GM19372 (cell line): ENCODE data around the gene RNU6-7.

Experiments used
- ATAC-seq: cut with Tn5 transposase; IDR thresholded peaks from one replicate; pipeline ENCODE4 v1.9.1; 2021; ENCODE audit warnings: mild to moderate bottlenecking, low read depth, moderate library complexity; ENCODE audit not compliant: unreplicated experiment

RNU6-7 gene

DNA sequence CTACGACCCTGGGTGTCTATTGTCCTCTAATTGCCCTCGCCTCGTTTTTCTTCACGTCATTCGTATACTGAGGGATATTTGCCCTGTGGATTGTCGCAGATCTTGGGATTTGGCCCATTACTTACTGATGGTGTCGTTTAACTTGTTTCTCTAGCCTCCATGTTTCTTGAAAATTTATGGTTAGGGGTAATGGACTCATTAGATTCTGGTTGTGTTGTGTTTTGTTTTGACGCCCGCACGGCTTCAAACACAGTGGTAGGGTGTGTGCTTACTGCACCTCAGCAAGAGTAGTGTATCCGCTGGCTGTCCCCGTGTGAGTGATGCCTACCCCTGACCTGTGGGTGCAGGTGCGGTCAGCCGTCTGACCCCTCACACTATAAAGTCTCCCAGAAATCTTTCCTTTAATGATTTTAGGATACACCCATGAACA, 2.1 kb downstream of the RNU6-7 start:
- no peak for ATAC-seq

DNA sequence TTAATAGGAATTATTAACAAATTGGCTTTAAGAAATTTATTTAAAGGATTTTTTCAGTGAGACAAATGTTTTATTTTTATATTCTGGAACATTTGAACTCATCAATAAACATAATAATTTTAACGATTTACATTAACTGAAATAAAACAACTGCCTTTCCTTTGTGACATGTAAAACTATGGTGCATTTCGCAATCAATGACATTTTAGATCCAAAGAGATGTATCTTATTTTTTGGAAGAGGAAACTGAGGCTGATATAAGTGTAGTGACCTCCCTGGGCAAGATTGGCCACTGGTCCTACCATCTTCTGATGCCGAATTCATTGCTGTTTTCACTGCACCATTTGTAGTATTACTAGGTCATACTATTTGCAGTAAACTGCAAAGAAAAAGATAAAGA, 3.7 kb downstream of the RNU6-7 start:
- no peak for ATAC-seq

DNA sequence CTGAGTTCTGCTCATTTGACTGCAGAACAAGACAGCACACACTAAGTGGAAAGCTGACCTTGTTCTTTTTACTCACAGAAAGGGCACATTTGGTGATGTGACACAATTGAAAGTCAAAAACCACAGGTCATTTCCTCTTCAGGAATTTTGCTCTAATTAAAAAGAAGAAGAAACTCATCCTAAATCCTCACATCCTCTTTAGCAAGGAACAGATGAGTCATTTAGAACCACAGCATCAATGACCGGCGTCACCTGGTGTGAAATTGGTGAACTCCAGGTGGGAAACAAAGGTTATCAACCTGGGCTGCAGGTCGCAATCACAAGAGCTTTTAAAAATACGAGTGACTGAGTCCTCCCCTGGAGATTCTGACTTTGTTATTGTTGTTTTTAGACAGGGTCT, 4.1 kb downstream of the RNU6-7 start:
- no peak for ATAC-seq

DNA sequence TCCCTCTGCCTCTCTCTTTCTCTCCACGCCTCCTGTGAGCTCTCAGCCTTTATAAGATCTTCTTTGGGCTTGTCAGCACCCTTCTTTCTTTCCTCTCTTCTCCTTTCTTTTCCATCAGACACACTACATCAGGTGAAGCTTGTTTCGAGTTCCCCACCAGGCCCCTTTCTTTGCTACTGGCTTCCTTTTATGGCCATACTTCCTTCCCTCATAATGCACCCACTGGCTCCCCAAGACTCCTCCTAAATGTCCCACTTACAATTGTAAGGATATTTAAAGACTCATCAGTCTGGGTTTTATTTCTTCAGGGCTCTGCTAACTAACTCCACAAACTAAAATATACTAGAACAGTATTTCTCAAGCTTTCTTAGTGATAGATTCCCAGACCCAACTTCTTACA, 4.7 kb downstream of the RNU6-7 start:
- no peak for ATAC-seq

DNA sequence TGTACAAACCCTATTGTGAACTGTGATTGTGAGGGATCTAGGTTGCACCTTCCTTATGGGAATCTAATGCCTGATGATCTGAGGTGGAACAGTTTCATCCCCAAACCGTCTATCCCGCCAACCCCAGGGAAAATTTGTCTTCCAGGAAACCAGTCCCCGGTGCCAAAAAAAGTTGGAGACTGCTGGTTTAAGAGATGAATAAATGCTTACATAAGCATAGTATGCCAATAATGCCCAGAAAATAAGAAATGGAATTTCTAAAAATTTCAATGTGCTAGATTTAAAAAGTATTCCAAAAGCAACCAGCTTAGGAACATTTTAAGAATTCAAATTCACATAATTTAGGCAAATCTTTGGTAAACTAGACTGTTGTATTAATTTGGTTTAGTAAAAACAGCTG, 6.6 kb downstream of the RNU6-7 start:
- no peak for ATAC-seq

DNA sequence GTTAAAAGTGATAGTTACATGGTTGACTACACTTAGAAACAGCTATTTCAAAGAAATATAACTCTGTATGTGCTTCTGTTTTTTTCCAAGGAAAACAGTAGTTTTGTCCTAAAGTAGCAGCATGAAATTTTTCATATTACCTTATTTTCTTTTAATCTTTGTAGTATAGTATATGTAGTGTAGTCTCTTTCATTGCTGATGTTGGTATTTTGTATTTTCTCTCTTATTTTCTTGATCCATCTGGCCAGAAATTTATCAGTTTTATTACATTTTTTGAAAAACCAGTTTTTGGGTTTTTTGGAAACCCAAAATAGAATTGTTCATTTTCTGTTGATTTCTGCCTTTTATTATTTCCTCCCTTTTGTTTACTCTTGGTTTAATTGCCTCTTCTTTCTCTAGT, 7.6 kb downstream of the RNU6-7 start:
- no peak for ATAC-seq

DNA sequence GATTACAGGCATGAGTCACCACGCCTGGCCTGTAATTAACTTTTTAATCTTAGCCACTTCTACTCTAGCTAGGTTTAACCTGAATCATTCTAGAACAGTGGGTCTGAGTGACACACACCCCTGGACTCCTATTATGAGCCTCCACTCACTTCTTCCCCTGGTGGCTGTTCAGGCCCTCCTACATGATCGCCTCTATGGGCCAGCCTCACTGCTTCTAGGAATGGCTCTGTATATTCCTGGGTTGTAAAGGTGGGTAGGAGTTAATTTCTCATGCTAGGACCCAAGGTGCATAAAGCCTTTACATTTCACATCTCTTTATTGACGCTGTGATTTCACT, 9.2 kb downstream of the RNU6-7 start:
- ATAC-seq, result no peak

DNA sequence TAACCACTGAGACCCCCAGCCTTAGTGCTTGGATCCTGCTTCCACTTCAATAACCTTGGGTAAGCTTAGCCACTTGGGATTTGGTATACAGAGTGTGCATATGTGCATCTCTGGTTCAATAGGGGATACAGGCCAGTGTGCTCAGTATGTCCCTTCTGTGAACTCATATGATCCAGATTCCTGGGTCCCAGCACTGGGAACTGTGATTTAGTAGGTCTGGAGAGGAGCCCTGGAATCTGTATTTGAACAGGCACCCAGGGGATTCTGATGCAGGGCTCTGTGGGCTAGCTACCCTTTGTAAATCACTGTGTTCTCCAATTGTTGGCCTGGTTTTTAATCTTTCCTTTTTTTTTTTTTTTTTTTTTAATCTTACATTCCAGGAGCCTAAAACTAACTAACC, 11.0 kb downstream of the RNU6-7 start:
- no peak for ATAC-seq

DNA sequence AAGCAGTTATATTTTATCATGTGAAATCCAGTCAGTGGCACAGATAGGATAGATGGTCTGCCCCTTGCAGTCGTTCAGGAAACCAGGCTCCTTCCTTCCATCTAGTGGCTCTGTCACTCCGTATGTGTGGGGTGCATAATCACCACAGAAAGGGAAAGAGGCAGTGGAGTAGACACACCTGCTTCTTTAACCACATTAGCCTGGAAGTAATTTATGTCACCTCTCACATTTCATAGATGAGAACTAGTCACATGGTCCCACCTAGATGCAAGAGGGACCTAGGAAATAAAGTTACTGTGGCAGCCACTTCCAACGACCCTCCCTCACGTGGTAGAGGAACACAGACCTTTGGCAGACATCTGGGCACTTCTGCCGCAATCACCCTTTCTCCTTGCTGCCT, 15.5 kb downstream of the RNU6-7 start:
- no peak for ATAC-seq

DNA sequence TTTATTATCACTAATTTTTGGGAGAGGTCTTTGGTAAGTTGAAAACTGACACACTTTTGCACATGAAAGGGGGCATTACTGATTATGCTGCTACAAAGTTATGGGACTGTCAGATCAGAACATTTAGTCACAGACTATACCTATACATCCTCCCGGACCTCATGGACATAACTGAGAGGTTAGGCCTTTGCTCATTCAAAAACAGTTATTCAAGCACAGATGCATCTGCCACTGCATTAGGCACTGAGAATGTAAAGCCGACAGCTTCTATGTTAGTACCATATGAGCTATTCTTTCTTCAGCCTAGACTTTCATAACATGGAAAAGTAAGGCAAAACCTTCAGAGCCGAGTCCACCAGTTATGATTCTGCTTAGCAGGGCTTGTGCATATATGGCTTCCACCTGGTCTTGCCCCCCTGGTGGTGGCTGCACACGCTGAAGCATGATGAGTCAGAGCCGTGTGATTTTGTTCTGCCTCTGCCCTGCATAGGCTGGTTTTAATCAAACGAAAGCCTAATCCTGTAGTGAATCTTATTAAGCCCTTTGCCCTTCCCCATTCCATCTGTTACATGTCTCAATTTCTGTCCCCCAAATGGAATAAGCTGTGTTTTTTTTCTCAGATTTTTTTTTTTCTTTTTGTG, 23.0 kb downstream of the RNU6-7 start:
- no peak for ATAC-seq

DNA sequence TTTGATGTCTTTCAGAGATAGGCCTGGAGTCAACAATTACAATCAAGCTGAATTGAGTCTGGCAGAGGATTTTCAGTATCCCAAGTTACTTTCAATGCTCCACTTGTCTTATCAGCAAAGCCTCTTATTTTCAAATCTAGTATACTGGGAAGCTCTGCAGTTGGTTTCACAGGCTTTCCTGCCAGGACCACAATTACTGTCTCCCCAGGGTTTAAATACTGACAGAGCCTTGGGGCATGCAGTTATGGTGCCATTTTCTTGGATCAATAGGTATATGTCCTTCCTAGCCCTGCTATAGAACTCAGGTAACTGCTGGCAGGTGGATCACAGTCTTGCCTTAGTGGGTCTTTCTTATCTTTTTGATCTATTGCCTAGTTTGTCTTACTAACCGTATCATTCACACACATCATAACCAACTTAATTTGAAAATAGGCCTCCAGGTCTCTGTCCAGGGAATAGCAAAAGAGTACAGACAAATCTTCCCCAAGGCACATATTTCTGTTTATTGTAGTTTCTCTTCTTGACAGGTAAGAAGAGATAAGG, 23.6 kb downstream of the RNU6-7 start:
- no peak for ATAC-seq

DNA sequence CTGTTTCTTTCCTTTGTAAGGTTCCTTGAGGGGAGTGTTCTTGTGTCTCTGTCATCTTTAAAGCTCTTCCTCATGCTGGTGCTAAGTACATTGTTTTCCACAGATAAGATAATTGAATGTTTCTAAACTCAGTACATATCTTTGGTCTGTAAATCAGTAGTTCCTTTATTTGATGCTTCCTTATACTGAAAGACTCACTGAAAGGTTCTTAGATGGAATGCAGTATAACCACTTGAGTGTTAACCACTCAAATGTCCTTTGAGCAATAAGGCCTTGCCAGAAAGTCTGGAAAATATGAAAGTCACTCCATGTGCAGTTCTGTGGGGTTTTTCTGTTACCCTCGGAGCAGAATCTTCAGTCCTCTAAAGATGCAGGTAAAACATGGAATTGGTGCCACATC, 24.2 kb downstream of the RNU6-7 start:
- no peak for ATAC-seq

DNA sequence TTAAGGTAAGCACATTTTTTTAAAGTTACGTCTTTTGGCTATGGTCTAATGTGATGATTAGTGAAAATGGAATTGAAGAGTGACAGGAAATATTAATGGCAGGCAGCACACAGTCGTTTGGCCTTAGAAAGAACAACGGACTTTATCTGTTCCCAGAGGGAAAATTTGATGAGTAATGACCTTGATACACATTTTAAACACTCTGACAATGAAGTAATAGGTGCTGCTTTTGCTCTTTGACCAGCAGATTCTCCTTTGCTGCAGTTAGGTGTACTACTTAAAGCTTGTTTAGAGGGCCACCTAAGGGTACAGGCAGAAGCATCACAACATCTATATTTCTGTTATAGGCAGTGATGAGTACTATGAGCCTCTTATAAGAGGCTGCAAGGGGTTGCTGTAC, 28.3 kb downstream of the RNU6-7 start:
- ATAC-seq, result no peak

DNA sequence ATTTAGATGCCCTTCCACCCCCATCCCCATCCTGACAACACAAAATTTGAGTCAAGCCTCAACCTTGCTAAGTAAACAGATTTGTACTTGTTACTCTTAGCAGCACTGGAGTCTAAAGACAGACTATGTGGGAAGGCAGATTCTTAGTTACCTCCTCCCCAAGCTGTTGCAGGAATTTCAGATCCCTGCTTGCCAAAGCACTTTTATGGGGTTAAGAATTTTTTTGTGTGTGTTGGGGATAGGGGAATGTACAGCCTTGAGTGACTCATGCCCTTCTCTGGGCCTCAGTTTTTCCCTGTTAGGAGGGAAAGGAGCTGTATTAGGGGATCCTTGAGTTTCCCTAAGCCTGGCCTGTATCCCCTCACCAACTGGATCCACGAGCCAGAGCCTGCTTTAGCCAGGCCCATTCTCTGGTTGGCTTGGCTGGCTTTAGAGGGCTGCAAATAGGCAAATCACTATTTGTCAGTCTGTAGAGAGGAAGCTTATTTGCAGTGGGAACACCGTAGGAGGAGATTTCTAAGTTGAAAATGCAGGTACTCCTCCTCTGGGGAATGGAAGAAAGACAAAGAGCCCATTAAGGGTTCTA, 28.9 kb downstream of the RNU6-7 start:
- no peak for ATAC-seq

DNA sequence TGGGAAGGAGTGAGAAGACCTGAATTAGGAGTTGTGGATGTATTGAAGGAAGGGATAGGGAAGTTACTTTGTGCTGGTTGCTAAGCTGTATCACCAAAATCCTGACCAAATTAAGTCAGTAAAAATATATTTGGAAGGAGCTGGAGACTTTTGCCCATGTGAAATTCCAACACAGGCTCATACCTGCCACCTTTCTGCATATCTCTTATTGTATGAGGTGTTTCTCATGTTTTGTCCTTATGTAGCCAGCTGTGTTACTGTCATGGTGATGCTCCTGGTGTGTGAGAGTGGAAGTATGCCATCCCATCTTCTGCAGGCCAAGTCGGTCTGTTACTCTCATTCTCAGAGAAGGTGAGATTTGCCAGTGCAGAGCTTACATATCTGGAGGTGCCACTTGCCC, 30.6 kb downstream of the RNU6-7 start:
- ATAC-seq, result no peak

DNA sequence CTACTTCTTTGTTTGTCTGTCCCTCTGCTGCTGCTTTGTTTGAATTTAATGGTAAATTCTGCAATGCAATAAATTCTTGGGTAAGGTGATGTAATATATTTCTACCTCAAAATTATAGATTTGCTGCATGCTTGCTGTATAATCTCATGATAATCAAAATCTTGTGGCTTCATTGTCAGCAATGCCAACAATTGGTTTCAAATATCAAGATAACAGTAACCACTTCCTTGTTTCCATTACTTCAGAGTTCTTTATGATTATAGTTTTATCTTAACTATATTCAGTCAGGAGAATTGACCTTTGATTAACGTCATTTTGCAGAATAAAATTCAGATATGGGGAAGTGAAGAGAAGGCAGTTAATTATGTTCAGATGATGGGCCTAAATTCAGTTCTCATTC, 31.4 kb downstream of the RNU6-7 start:
- ATAC-seq, result no peak

DNA sequence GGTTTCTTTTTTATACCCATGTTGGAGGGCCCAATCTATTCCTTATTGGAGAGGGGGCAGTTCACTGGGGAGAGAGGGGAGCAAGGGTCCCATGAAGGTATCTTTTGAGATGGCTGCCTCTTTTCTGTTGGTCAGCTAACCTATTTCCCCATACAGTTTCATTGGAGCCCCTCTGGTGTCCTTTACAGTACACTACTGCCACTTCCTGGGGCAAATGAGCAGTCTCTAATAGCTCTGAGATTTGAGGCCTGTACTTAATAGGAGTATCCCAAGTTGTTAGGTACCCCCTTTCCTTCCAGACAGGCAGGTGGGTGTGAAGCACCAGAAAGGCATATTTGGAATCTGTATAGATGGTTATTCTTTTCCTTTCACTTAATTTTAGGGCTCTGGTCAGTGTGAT, 42.6 kb downstream of the RNU6-7 start:
- no peak for ATAC-seq

DNA sequence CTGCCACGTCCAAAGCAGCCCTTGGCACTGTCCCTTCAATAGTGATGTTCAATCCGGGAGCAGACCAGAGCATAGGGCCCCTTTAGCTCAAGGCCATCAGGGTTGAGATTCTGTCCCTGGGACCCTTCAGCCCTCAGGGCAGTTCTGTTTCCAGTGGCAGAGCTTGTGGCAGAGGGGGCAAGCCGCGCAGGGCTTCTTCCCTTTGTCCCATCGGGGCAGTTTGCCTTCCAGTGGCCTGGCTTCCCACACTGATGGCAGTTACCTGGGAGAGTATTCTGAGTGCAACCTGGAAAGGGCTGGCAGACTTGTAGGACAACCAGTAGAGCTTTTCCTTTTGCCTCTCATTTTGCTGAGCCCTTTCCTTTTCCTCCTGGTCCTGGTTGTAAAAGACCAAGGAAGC, 44.9 kb downstream of the RNU6-7 start:
- ATAC-seq, result no peak

DNA sequence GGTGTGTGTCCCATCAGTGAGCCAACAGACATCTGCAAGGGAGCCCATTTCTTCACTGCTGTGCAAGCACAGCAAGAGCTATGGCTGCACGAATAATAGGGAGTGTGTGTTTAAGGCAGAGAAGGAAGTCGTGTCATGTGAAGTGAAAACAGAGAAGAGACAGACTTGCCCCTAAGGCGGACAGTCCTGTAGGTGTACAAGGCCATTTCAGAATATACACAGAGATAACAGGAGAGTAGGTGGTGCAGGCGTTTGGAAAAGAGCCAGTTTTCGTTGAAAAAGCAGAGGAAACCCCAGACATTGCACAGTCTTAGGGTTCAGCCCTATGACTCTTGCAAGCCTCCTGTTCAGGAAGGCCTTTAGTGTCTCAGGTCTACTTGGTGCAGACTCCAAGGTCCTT, 47.5 kb downstream of the RNU6-7 start:
- no peak for ATAC-seq

DNA sequence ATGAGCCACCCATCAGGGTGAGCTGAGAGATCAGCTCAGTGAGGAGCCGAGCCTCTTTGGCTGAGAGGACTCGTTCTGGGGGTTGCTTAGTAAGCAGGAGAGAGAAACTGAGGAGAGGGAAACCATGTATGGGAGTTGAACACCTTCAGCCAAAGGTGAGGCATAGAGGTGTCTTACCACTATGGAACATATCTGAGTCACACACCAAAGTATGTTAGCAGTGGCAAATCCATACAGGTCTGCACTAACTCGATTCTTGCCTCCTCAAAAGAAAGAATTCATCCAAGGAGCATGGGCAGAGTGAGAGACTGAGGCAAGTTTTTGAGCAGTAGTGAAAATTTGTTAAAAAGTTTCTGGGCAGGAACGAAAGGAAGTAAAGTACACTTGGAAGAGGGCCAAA, 47.9 kb downstream of the RNU6-7 start:
- ATAC-seq, result no peak

DNA sequence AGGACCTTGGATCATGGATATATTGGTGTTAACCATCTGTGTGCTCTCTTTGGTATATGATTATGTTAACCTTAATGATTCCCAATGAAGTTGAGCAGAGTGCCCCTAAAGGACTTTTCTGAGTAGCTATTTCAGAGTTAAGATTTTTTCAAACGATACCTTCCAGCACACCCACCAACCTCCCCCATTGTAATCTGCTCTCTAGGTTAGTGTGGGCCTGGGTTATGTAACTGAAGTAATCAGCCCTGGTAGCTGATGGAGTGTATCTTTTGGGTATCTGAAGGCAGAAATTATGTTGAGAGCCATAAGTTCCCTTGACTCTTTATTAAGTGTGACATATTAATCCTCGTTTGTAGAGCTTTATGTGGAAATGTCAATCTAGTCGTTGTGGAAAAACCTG, 48.8 kb downstream of the RNU6-7 start:
- no peak for ATAC-seq

DNA sequence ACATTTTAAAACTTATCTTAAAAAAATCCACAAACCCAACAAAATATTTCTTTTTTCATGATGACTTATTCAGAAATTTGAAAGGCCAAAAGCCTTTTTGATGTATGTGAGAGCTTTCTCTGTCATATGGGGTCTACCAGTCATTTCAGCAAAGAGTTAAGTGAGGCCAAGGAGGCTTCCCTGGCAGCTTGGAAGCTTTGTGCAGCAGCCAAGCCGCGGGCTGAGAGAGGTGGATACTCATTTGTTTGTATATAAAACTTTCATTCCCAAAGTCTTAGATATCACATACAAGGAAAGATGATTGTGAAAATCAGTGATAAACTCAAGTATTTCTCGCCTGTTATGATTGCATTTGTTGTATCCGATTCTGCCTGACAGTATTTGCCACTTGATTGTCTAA, 49.7 kb downstream of the RNU6-7 start:
- ATAC-seq, result no peak
